GM23248 (cell line): Measurements from ENCODE around the gene HPX. TPM values are rescaled to one million over a fixed set of nuclear protein-coding genes. Genes with fewer than 3 reads are reported as not detected.
A peak's percentile ranks its signal among the peaks of the same experiment; 100 is the strongest.

Experiments
- DNase-seq: peaks from one replicate; pipeline ENCODE4 v3.0.0-alpha.2; 2015
- H2AFZ ChIP-seq: fragments of 200-600 bp; sonication (generic); 2 replicates; pipeline ENCODE4 v1.6.1; 2016; ENCODE audit warnings: antibody characterized with exemption
- H3F3A ChIP-seq: fragments of 200-600 bp; sonication (generic); 2 replicates; pipeline ENCODE4 v1.6.1; 2016; ENCODE audit warnings: mild to moderate bottlenecking, antibody characterized with exemption, mixed run types; ENCODE audit not compliant: insufficient read depth
- H3K27ac ChIP-seq: fragments of 200-600 bp; sonication (generic); 2 replicates; pipeline ENCODE4 v1.5.1; 2016; ENCODE audit warnings: mild to moderate bottlenecking
- H3K27me3 ChIP-seq: fragments of 200-600 bp; sonication (generic); replicated peaks from 2 replicates; pipeline ENCODE4 v1.6.1; 2016; ENCODE audit warnings: mild to moderate bottlenecking; ENCODE audit not compliant: insufficient read depth
- H3K36me3 ChIP-seq: fragments of 200-600 bp; sonication (generic); 2 replicates; pipeline ENCODE4 v1.6.1; 2016; ENCODE audit warnings: low read depth, mild to moderate bottlenecking
- H3K4me1 ChIP-seq: fragments of 200-600 bp; sonication (generic); 2 replicates; pipeline ENCODE4 v1.6.1; 2016; ENCODE audit warnings: mild to moderate bottlenecking; ENCODE audit not compliant: insufficient read depth
- H3K4me2 ChIP-seq: fragments of 200-600 bp; sonication (generic); one replicate; pipeline ENCODE4 v1.6.1; 2016; ENCODE audit warnings: mild to moderate bottlenecking; ENCODE audit not compliant: unreplicated experiment
- H3K4me3 ChIP-seq: fragments of 200-600 bp; sonication (generic); 2 replicates; pipeline ENCODE4 v1.5.1; 2016; ENCODE audit warnings: mild to moderate bottlenecking
- H3K79me2 ChIP-seq: fragments of 200-600 bp; sonication (generic); 2 replicates; pipeline ENCODE4 v1.6.1; 2016; ENCODE audit warnings: mild to moderate bottlenecking; ENCODE audit not compliant: insufficient read depth
- H3K9ac ChIP-seq: fragments of 200-600 bp; sonication (generic); 2 replicates; pipeline ENCODE4 v1.6.1; 2016; ENCODE audit warnings: mild to moderate bottlenecking
- H3K9me2 ChIP-seq: fragments of 200-600 bp; sonication (generic); 2 replicates; pipeline ENCODE4 v1.6.1; 2016; ENCODE audit warnings: mixed run types, mild to moderate bottlenecking, moderate library complexity; ENCODE audit not compliant: insufficient read depth
- H3K9me3 ChIP-seq: fragments of 200-600 bp; sonication (generic); one replicate; pipeline ENCODE4 v1.6.1; 2017; ENCODE audit warnings: low read depth
- H4K20me1 ChIP-seq: fragments of 200-600 bp; sonication (generic); 2 replicates; pipeline ENCODE4 v1.6.0; 2016; ENCODE audit not compliant: insufficient read depth
- EZH2 ChIP-seq: fragments of 200-600 bp; sonication (generic); IDR thresholded peaks from 2 replicates; pipeline ENCODE4 v1.6.1; 2018; ENCODE audit warnings: antibody characterized with exemption, mild to moderate bottlenecking; ENCODE audit not compliant: insufficient read depth, poor library complexity, severe bottlenecking
- EZH2phosphoT487 ChIP-seq: fragments of 200-600 bp; sonication (generic); IDR thresholded peaks from 2 replicates; pipeline ENCODE4 v1.6.1; 2018; ENCODE audit warnings: antibody characterized with exemption, moderate library complexity, mild to moderate bottlenecking, low read depth; ENCODE audit not compliant: insufficient read depth
- WGBS, 2 experiments: methylation state at CpG; one replicate each; pipeline ENCODE4 v1.1.6; 2015 to 2017; ENCODE audit warnings: low lambda C conversion rate in 2 of 2, low coverage in 1 of 2; ENCODE audit errors: missing lambda C conversion rate in 2 of 2; 5-methylcytosine and 5-hydroxymethylcytosine counted together
- in situ Hi-C: fragments of 300-500 bp; cut with MboI; formaldehyde crosslinking; loops from 2 replicates; pipeline ENCODE4 v1.15.0; 2020
- polyA plus RNA-seq: library from polyadenylated mRNA; unstranded; fragments of >200 nt; fragmentation: Nextera tagmentation; extraction: Ambion mirVana; gene quantifications from 2 replicates; pipeline ENCODE4 v1.2.1, GENCODE V29; 2016
- total RNA-seq: library from RNA; depleted of rRNA; stranded (reverse); fragments of >200 nt; shearing (Covaris generic); gene quantifications from 2 replicates; pipeline ENCODE4 v1.2.3, GENCODE V29; 2014

Gene HPX
- total and polyA plus RNA-seq, 2 experiments from 2014 or later, result 0.22 to 0.43 TPM

DNA sequence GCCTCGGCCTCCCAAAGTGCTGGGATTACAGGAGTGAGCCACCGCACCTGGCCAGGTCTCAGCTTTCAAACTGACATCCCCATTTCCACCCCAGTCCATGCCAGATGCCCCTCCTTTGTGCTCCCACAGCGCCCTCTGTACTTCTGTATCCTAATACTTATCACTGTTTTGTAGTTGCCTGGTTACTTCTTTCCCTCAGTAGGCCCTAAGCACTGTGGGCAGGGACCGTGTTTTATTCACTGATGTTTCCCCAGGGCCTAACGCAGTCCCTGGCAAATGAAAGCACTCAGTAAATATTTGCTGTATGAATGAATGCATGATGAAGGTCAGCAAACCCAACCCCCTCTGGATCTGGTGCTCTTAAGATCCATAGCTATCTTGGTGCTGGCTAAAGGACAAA is 35.1 kb upstream of the HPX start:
- TF ChIP-seq EZH2 (no peak), EZH2phosphoT487 (no peak)
- H3K79me2 ChIP-seq, result peaks cover 50% of the 10 kb centered on the region
- peaks cover 19% of the 10 kb centered on the region for H3F3A ChIP-seq
- H2AFZ ChIP-seq, result no peak overlapping the region
- H3K9me3 ChIP-seq, result no peaks in the 10 kb centered on the region
- H3K4me3 ChIP-seq, result no peak overlapping the region
- no peak overlapping the region for H3K9ac ChIP-seq
- peak; percentile 34 for DNase-seq
- in situ Hi-C loops, result no loop called here
- H3K27me3 ChIP-seq, result no peaks in the 10 kb centered on the region
- H3K36me3 ChIP-seq, result no peaks in the 10 kb centered on the region
- H4K20me1 ChIP-seq, result no peaks in the 10 kb centered on the region
- H3K4me1 ChIP-seq, result peaks cover 27% of the 10 kb centered on the region
- H3K9me2 ChIP-seq, result no peaks in the 10 kb centered on the region
- 55 to 63% methylated on average over 5 of the region's 5 CpGs for WGBS, 2 experiments
- H3K27ac ChIP-seq, result peak overlapping the region; percentile 88
- no peak overlapping the region for H3K4me2 ChIP-seq

DNA sequence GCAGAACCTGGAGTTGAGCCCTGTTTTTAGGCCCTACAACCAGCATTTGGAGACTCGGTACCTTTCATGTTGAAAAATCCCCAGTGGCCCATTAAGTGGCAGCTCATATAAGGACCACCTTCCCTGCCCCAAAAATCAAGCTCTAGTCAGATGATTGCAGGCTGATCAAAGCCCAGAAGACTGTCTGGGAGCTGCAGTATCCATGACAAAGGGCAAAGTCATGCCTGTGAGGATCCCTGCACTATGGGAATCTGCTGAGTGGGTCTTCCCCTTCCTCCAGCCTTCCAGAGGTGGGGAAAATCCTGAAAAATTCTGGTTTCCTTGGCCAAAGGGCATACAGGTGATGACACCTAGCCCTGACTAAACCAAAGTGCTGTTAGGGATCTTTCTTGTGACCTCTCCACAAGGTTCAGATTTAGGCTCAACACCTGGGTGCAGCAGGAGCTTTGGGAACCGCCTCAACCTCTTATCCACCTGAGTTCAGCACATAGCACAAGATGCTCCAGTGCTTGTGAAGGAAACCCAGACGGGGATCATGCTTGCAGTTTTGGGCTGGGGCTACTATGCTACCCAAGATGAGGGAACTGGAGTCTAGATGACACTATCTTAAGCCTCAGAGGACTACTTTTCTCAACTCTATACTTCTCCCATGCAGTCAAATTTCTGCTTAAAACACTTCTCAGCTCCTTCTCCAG is 34.2 kb upstream of the HPX start:
- Histone ChIP-seq H2AFZ (peak overlapping the region; percentile 80), H3F3A (peaks cover 19% of the 10 kb centered on the region), H3K4me2 (peak overlapping the region; percentile 85), H4K20me1 (no peaks in the 10 kb centered on the region), H3K27me3 (no peaks in the 10 kb centered on the region), H3K9me3 (no peaks in the 10 kb centered on the region), H3K36me3 (no peaks in the 10 kb centered on the region), H3K9ac (peak overlapping the region; percentile 88), H3K4me3 (peak overlapping the region; percentile 84), H3K4me1 (peaks cover 21% of the 10 kb centered on the region), H3K79me2 (peaks cover 50% of the 10 kb centered on the region), H3K9me2 (no peaks in the 10 kb centered on the region), H3K27ac (peak overlapping the region; percentile 88)
- no peak for TF ChIP-seq EZH2phosphoT487
- TF ChIP-seq EZH2, result no peak
- DNase-seq, result peak; percentile 50
- in situ Hi-C loops, result no loop called here
- WGBS, 2 experiments, result 48 to 51% methylated on average over 3 of the region's 3 CpGs

DNA sequence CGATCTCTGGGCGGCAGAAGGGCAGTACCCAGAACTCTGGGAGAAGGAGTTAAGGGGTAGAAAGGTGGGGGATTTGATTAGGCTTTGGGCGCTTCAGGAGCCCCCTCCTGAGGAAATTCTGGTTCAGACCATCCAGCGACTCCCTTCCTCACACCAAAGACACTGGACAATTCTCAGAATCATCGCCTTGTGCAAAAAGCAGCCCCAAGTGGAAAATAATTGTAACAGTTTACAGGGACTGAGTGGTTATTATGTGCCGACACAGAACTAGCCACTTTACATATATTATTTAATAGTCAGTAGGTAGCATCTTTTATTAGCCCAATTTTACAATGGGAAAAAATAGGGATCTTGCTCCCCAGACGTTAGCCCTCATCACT is 33.6 kb upstream of the HPX start:
- TF ChIP-seq EZH2, result no peak
- no peak for TF ChIP-seq EZH2phosphoT487
- H3F3A ChIP-seq, result peaks cover 19% of the 10 kb centered on the region
- no peak for DNase-seq
- H3K27ac ChIP-seq, result peak overlapping the region; percentile 88
- WGBS, 2 experiments, result 8 to 9% methylated on average over 7 of the region's 7 CpGs
- H2AFZ ChIP-seq, result peak overlapping the region; percentile 80
- peak overlapping the region; percentile 85 for H3K4me2 ChIP-seq
- H3K9ac ChIP-seq, result peak overlapping the region; percentile 88
- peaks cover 18% of the 10 kb centered on the region for H3K4me1 ChIP-seq
- peaks cover 50% of the 10 kb centered on the region for H3K79me2 ChIP-seq
- peak overlapping the region; percentile 84 for H3K4me3 ChIP-seq
- no peaks in the 10 kb centered on the region for H3K9me2 ChIP-seq
- in situ Hi-C loops, result no loop called here
- no peaks in the 10 kb centered on the region for H3K9me3 ChIP-seq
- H4K20me1 ChIP-seq, result no peaks in the 10 kb centered on the region
- no peaks in the 10 kb centered on the region for H3K36me3 ChIP-seq
- H3K27me3 ChIP-seq, result no peaks in the 10 kb centered on the region

DNA sequence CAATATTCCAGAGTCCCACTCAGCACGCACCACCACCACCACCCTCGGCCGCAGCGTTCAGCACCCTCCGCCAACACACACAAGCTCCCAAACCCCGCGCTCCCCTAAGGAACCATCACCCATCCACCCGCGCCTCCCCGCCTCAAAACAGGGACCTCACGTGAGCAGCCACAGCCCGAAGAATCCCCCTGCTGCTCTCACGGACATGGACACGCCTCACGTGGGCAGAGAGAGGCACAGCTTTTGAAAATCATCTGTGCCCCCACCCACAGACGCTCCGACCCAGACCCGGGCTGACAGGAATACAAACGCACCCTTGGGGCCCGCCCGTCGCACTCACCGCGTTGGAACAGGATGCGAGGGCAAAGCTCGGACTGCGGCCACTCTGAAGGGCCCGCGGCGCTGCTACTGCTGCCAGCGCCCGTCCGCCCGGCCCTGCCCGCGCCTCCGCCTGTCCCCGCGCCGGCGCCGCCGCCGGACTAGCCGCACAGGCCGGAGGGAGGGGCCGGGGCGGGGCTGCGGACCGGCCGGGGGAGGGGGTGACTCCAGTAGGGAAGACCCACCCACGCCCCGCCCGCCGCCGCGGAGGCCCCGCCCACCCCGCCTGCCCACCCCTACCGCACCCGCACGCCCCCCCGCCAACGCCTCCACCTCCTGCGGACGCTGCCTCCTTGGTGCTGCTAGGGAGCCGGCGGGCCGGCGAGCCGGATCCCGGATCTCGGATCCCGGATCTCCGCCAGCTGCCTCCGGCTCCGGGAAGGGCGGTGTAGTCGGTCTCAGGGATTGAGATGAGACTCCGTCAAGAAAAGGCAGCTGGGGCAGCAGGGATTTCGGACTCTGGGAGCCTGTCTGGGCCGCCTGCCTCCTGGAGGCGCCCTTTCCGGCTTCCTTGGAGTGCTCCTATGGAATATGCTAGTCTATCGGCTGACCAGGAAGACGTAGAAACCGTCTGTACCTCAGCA is 32.9 kb upstream of the HPX start, which contains the start of gene TRIM3:
TRIM3 (minus strand) TSS at position 491 of the 962 bp plus-strand sequence. CDS start 8,246 bp downstream, outside the sequence.
- peaks cover 18% of the 10 kb centered on the region for H3K4me1 ChIP-seq
- no peaks in the 10 kb centered on the region for H4K20me1 ChIP-seq
- peak within 1 kb of the TSS; percentile 85 for H3K4me2 ChIP-seq
- 0 to 1% methylated on average over 39 to 84 of the region's 87 CpGs for WGBS, 2 experiments
- peak within 1 kb of the TSS; percentile 84 for H3K4me3 ChIP-seq
- peak within 1 kb of the TSS; percentile 90 for H2AFZ ChIP-seq
- H3K9me2 ChIP-seq, result no peaks in the 10 kb centered on the region
- no peaks in the 10 kb centered on the region for H3K9me3 ChIP-seq
- peak; percentile 94 for DNase-seq
- no peaks in the 10 kb centered on the region for H3K27me3 ChIP-seq
- TF ChIP-seq EZH2 (no peak), EZH2phosphoT487 (no peak)
- H3F3A ChIP-seq, result peaks cover 19% of the 10 kb centered on the region
- no peaks in the 10 kb centered on the region for H3K36me3 ChIP-seq
- H3K9ac ChIP-seq, result peak within 1 kb of the TSS; percentile 88
- in situ Hi-C loops, result no loop called here
- H3K79me2 ChIP-seq, result peaks cover 47% of the 10 kb centered on the region
- H3K27ac ChIP-seq, result peak within 1 kb of the TSS; percentile 88
